ENCODE results near the gene ATXN10. TPM values are rescaled to one million over a fixed set of nuclear protein-coding genes. Genes with fewer than 3 reads are reported as not detected.

ATXN10 gene
- total and polyA plus RNA-seq, 2 of the 13 experiments (the other 11 are each of a cell fraction or from before 2014, with no cell fraction given) = 60.1 to 194 TPM

DNA sequence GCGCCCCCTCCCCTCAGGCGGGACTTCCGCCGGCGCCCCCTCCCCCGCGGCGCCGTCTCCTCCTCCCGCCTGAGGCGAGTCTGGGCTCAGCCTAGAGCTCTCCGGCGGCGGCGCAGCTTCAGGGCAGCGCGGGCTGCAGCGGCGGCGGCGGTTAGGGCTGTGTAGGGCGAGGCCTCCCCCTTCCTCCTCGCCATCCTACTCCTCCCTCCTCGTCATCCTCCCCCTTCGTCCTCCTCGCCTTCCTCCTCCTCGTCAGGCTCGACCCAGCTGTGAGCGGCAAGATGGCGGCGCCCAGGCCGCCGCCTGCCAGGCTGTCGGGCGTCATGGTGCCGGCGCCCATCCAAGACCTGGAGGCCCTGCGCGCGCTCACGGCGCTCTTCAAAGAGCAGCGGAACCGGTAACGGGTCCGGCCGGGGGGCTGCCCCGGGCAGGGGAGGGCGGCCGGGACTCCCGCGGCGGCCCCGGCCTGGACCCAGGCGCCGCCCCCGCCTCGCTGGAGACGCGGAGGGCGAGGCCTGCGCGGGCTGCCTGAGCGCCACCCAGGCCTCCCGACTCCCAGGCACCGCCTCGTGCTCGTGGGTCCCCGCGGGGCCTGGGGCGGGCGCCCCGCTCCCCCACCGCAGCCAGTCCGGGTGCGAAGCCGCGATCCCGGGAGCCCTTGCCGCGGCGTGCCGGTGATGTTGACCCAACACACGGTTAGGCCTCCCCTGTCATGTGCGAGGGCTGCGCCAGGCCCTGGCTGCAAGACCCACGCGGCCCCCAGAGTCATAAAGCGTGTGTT, at the start of gene ATXN10 (continued):
- TF ChIP-seq, protein P1, sequence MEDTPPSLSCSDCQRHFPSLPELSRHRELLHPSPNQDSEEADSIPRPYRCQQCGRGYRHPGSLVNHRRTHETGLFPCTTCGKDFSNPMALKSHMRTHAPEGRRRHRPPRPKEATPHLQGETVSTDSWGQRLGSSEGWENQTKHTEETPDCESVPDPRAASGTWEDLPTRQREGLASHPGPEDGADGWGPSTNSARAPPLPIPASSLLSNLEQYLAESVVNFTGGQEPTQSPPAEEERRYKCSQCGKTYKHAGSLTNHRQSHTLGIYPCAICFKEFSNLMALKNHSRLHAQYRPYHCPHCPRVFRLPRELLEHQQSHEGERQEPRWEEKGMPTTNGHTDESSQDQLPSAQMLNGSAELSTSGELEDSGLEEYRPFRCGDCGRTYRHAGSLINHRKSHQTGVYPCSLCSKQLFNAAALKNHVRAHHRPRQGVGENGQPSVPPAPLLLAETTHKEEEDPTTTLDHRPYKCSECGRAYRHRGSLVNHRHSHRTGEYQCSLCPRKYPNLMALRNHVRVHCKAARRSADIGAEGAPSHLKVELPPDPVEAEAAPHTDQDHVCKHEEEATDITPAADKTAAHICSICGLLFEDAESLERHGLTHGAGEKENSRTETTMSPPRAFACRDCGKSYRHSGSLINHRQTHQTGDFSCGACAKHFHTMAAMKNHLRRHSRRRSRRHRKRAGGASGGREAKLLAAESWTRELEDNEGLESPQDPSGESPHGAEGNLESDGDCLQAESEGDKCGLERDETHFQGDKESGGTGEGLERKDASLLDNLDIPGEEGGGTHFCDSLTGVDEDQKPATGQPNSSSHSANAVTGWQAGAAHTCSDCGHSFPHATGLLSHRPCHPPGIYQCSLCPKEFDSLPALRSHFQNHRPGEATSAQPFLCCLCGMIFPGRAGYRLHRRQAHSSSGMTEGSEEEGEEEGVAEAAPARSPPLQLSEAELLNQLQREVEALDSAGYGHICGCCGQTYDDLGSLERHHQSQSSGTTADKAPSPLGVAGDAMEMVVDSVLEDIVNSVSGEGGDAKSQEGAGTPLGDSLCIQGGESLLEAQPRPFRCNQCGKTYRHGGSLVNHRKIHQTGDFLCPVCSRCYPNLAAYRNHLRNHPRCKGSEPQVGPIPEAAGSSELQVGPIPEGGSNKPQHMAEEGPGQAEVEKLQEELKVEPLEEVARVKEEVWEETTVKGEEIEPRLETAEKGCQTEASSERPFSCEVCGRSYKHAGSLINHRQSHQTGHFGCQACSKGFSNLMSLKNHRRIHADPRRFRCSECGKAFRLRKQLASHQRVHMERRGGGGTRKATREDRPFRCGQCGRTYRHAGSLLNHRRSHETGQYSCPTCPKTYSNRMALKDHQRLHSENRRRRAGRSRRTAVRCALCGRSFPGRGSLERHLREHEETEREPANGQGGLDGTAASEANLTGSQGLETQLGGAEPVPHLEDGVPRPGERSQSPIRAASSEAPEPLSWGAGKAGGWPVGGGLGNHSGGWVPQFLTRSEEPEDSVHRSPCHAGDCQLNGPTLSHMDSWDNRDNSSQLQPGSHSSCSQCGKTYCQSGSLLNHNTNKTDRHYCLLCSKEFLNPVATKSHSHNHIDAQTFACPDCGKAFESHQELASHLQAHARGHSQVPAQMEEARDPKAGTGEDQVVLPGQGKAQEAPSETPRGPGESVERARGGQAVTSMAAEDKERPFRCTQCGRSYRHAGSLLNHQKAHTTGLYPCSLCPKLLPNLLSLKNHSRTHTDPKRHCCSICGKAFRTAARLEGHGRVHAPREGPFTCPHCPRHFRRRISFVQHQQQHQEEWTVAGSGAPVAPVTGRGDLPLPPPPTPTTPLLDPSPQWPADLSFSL (CRISPR knock-in tag; IDR thresholded peaks at IDR 0.05) = no peak
- TF ChIP-seq AGO2 (optimal IDR thresholded peaks at IDR 0.05; ENCODE audit: low read depth, low read length) = peak; percentile 90
- 0 out of 2 replicates have a peak, but pooled peaks have one; percentile 54 for TF ChIP-seq ZSCAN20 (CRISPR knock-in tag; IDR thresholded peaks at IDR 0.05; ENCODE audit: borderline replicate concordance)
- no peak for TF ChIP-seq NR2F1 (CRISPR knock-in tag; IDR thresholded peaks at IDR 0.05)
- TF ChIP-seq FIP1L1 (IDR thresholded peaks at IDR 0.05; ENCODE audit: borderline replicate concordance, insufficient read depth, low read depth, low read length) = no peak
- no peak for TF ChIP-seq THYN1 (CRISPR knock-in tag; IDR thresholded peaks at IDR 0.05; ENCODE audit: borderline replicate concordance, low read depth)
- TF ChIP-seq ZFP36L2 (CRISPR knock-in tag; IDR thresholded peaks at IDR 0.05) = 0 out of 2 replicates have a peak, but pooled peaks have one; percentile 16
- no peak for TF ChIP-seq CEBPB (IDR thresholded peaks at IDR 0.05; ENCODE audit: borderline replicate concordance, low read depth, low read length)
- TF ChIP-seq, protein P2, sequence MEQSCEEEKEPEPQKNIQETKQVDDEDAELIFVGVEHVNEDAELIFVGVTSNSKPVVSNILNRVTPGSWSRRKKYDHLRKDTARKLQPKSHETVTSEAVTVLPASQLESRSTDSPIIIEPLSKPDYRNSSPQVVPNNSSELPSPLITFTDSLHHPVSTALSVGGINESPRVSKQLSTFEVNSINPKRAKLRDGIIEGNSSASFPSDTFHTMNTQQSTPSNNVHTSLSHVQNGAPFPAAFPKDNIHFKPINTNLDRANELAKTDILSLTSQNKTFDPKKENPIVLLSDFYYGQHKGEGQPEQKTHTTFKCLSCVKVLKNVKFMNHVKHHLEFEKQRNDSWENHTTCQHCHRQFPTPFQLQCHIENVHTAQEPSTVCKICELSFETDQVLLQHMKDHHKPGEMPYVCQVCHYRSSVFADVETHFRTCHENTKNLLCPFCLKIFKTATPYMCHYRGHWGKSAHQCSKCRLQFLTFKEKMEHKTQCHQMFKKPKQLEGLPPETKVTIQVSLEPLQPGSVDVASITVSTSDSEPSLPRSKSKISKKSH (CRISPR knock-in tag; IDR thresholded peaks at IDR 0.05; ENCODE audit: borderline replicate concordance) = no peak
- TF ChIP-seq ZNF558 (CRISPR knock-in tag; IDR thresholded peaks at IDR 0.05; ENCODE audit: borderline replicate concordance) = peak; percentile 54; the same call in 1 of the 2 replicates
- no peak for TF ChIP-seq ZNF180 (CRISPR knock-in tag; IDR thresholded peaks at IDR 0.05; ENCODE audit: borderline replicate concordance, low read depth)
- TF ChIP-seq TBP (CRISPR knock-in tag; IDR thresholded peaks at IDR 0.05) = no peak
- TF ChIP-seq, protein P3, sequence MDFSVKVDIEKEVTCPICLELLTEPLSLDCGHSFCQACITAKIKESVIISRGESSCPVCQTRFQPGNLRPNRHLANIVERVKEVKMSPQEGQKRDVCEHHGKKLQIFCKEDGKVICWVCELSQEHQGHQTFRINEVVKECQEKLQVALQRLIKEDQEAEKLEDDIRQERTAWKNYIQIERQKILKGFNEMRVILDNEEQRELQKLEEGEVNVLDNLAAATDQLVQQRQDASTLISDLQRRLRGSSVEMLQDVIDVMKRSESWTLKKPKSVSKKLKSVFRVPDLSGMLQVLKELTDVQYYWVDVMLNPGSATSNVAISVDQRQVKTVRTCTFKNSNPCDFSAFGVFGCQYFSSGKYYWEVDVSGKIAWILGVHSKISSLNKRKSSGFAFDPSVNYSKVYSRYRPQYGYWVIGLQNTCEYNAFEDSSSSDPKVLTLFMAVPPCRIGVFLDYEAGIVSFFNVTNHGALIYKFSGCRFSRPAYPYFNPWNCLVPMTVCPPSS (IDR thresholded peaks at IDR 0.05) = no peak
- no peak for TF ChIP-seq SIN3B (IDR thresholded peaks at IDR 0.05; ENCODE audit: low read length)
- no peak for TF ChIP-seq GFI1 (CRISPR knock-in tag; IDR thresholded peaks at IDR 0.05; ENCODE audit: borderline replicate concordance)
- TF ChIP-seq CREB1 (IDR thresholded peaks at IDR 0.05) = no peak
- no peak for TF ChIP-seq CREB1 (CRISPR knock-in tag; IDR thresholded peaks at IDR 0.05)

All from HepG2 (cell line).